ENCODE measurements around the gene SPIRE2.
"Not testable (repeated sequence)": the region's sequence is repeated elsewhere in the genome, so short reads cannot be mapped to it uniquely, and the experiment has no call there.

The SPIRE2 gene

DNA sequence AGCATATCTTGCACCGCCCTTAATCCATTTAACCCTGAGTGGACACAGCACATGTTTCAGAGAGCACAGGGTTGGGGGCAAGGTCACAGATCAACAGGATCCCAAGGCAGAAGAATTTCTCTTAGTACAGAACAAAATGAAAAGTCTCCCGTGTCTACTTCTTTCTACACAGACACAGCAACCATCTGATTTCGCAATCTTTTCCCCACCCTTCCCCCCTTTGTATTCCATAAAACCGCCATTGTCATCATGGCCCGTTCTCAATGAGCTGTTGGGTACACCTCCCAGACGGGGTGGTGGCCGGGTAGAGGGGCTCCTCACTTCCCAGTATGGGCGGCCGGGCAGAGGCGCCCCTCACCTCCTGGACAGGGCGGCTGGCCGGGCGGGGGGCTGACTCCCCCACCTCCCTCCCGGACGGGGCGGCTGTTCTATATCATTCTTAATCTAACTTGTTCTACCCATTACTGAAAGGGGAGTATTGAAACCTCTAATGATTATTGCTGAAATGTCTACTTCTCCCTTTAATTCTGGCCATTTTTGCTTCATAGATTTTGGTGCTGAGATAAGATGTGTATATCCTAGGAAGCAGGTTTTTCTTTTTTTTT is 21.6 kb upstream of the SPIRE2 start:
- FAIRE-seq; DNase-seq (ENCODE audit: low spot score): not testable (repeated sequence)

DNA sequence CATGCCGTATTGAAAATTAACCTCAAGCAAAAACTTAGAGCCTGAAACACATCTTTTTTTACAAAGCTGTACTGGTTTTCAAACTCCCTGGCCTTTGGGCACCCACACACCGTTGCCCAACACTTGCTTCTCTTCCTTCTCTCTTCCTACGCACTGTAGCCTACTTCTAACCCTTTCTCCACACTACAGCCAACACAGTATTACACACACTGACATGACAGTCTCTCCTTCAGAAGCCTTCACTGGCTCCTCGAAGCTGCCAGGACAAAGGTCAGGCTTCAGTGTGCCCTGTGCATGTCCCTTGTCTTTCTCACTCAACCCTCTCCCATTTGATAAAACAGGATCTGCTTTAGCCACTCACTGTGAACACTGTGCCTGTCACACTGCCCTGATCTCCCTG is 19.8 kb upstream of the SPIRE2 start:
- no peak for FAIRE-seq

DNA sequence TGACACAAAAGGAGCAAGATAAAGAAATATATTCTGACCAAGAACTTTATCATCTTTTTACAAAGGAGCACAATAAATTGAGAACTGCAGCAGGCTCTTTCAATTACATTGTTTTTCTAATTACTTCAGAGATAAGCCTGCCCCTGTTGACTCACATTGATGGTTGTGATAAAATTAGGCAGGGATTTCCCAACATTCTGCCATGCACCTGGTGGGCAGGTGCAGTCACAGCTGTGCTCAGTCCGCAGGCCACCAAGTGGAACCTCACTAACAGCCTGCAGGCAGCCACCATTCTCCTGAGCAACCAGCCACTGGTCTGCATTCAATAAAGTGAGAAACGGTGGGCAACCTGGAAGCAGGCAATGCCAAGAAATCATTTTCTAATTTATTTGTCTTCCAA is 17.0 kb upstream of the SPIRE2 start:
- FAIRE-seq = no peak
- no peak for DNase-seq (ENCODE audit: low spot score)

More for the DNA sequence above, 19.8 kb upstream of the SPIRE2 start:
- DNase-seq (ENCODE audit: low spot score) = no peak

DNA sequence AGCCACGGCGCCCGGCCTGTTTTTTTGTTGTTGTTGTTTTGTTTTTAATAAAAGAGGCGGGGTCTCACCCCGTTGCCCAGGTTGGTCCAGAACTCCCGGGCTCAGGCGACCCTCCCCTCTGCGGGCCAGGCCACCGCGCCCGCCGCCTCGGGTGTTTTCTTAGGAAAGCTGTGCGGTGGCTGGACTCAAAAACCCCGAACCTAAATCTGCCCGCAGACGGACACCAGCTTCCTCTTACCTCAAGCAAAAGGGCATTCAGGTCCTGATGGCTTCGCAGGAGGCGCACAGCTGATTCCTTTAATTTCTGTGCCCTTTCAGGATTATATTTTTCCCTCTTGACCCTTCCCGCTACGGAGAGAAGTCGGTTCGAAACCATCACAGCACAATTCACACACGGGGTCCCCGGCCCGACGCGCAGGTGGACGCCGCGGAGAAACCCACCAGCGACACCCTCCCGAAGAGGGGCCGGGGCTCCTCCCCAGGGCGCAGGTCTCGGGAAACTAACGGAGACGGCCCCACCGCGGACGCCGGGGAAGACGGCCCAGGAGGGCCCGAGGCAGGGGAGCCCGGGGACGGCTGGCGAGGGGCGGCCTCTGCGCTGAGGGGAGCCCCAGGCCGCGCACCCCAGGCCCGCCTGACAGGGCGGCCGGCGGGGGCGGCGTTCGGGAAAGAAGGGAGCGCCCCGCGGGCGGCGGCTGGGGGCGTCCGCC is 12.5 kb upstream of the SPIRE2 start:
- DNase-seq (ENCODE audit: low spot score) (no peak), FAIRE-seq (no peak)

DNA sequence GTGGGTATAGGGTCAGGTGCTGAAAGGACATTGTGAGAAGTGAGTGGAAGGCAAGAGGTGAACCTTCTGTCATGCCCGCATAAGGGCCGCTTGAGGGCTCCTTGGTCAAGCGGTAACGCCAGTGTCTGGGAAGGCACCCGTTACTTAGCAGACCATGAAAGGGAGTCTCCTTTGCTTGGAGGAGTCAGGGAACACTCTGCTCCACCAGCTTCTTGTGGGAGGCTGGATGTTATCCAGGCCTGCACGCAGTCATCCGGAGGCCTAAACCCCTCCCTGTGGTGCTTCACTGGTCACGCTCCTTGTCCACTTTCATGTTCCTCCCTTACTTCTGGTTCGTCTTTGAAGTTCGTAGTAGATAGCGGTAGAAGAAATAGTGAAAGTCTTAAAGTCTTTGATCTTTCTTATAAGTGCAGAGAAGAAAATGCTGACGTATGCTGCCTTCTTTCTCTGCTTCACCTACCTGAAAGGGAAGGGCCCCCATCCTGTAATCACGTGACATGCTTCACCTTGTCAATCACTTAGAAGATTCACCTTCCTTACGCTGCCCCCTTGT is 9.3 kb upstream of the SPIRE2 start:
- DNase-seq (ENCODE audit: low spot score) = peak; percentile 35
- not testable (repeated sequence) for FAIRE-seq

DNA sequence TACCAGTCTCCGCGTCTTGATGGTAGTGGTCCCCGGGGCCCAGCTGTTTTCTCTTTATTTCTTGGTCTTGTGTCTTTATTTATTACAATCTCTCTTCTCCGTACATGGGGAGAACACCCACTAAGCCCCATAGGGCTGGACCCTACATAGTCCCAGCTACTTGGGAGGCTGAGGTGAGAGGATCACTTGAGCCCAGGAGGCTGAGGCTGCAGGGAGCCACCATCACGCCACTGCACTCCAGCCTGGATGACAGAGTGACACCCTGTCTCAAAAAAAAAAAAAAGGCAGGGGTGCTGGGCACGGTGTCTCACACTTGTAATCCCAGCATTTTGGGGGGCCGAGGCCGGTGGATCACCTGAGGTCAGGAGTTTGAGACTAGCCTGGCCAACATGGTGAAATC is 8.8 kb upstream of the SPIRE2 start:
- not testable (repeated sequence) for FAIRE-seq; DNase-seq (ENCODE audit: low spot score)

DNA sequence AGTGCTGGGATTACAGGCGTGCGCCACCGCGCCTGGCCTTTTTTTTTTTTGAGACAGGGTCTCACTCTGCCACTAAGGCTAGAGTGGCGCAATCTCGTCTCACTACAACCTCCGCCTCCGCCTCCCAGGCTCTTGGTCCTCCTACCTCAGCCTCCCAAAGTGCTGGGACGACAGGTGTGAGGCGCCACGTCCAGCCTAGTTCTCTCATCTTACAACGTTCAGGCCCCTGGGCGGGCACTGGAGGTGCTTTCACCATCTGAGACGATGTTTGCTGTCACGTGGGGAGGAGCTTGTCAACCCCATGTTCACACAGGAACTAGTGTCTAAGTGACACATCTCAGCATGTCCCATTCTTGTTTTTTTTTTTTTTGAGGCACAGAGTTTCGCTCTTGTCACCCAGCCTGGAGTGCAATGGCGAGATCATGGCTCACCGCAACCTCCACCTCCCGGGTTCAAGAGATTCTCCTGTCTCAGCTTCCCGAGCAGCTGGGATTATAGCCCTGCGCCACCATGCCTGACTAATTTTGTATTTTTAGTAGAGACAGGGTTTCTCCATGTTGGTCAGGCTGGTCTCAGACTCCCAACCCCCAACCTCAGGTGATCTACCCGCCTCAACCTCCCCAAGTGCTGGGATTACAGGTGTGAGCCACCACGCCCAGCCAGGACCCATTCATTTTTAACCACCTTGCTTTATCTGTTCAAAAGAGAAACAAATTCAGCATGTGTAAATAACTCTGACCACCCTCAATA is 6.7 kb upstream of the SPIRE2 start:
- DNase-seq (ENCODE audit: low spot score) (no peak), FAIRE-seq (no peak)

DNA sequence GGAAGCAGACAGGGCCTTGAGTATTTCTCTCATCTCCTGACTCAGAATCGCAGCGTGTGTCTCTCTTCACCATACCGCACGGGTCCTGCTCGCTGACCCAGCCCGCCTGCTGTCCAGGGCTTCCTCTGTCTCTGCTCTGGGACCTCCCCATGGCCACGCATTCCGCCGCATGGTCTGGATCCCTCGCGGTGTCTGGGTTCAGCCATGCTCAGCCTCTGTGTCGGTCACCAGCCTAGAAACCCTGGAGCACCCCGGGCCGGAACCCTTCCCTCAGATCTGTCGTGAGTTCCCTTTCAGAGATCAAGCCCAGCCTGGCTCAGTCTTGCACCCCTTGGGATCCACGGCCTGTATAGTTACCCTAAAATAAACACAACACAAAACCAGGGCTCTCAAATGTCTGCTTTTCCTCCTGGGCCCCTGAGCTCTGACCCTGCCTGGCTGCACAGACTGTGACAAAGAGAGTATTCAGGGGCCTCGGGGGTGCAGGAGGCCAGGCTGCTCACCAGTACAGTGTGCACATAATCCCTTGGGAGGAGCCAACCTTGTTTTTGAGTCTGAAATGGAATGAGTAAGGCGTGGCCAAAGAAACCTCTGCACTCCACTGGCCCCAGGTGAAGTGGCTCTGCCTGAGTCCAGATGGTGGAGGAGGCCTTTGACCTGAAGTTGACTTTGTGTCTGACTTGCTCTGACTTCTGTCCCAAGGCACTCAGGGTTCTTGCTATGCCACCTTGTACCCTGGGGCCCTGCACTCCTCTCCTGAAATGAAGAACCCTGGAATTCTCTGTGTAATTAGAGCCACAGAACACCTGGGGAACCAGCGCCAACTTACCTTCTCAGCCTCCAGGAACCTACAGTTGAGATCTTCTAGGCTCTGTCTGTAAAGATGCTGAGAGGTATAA is 5.8 kb upstream of the SPIRE2 start:
- FAIRE-seq = no peak
- DNase-seq (ENCODE audit: low spot score) = no peak

DNA sequence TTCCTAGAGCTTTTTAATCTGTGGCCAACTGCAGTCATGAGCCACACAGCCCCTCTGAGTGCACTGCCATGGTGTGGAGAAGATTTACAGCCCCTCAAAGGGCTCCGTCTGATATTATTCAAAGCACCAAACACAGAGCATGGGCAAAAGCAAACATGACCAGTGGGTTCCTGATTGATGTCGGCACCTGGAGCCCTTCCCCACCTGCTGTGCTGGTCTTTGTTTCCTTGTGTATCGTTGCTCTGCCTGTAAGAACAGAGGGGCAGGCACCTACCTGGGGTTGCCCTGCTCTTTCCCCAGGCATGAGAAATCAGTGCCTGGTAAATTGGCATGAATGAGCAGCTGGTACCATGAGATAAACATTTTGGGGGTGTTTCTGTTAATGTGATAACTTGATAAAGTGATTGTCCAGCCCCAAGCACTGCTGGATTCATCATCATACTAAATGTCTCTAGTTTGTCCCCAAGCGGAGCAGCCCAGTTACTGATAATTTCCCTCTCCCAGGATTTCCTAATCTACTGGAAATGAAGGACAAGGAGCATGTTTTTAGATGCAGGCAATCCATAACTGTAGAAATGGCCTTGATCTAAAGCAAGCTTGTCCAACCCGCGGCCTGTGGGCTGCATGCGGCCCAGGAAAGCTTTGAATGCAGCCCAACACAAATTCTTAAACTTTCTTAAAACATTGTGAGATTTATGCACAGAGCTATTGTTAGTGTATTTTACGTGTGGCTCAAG is 5.0 kb upstream of the SPIRE2 start:
- FAIRE-seq (no peak), DNase-seq (ENCODE audit: low spot score) (no peak)

DNA sequence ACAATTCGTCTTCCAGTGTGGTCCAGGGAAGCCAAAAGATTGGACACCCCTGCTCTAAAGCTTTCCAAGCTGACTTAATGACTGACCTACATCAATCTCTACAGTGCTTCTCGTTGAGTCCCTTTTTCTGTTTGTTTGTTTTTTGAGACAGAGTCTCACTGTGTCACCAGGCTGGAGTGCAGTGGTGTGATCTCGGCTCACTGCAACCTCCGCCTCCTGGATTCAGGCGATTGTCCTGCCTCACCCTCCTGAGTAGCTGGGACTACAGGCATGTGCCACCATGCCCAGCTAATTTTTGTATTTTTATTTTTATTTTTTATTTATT is 4.5 kb upstream of the SPIRE2 start:
- not testable (repeated sequence) for FAIRE-seq; DNase-seq (ENCODE audit: low spot score)

DNA sequence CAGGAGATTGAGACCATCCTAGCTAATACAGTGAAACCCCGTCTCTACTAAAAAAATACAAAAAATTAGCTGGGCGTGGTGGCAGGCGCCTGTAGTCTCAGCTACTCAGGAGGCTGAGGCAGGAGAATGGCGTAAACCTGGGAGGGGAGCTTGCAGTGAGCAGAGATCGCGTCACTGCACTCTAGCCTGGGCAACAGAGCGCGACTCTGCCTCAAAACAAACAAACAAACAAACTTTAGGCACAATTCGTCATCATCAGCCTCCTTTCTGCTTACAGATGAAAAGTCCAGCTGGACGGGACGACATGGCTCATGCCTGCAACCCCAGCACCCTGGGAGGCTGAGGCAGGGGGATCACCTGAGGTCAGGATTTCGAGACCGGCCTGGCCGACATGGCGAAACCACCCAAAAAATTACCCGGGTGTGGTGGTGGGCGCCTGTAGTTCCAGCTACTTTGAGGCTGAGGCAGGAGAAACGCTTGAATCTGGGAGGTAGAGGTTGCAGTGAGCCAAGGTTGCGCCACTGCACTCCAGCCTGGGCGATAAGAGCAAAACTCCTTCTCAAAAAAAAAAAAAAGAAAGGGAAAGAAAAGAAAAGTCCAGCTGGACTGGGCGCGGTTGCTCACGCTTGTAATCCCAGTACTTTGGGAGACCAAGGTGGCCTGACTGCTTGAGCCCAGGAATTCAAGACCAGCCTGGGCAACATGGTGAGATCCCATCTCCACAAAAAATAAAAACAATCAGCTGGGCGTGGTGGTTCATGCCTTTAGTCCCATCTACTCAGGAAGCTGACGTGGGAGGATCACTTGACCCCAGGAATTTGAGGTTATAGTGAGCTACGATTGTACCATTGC is 1.5 kb upstream of the SPIRE2 start:
- FAIRE-seq (no peak), DNase-seq (ENCODE audit: low spot score) (no peak)

DNA sequence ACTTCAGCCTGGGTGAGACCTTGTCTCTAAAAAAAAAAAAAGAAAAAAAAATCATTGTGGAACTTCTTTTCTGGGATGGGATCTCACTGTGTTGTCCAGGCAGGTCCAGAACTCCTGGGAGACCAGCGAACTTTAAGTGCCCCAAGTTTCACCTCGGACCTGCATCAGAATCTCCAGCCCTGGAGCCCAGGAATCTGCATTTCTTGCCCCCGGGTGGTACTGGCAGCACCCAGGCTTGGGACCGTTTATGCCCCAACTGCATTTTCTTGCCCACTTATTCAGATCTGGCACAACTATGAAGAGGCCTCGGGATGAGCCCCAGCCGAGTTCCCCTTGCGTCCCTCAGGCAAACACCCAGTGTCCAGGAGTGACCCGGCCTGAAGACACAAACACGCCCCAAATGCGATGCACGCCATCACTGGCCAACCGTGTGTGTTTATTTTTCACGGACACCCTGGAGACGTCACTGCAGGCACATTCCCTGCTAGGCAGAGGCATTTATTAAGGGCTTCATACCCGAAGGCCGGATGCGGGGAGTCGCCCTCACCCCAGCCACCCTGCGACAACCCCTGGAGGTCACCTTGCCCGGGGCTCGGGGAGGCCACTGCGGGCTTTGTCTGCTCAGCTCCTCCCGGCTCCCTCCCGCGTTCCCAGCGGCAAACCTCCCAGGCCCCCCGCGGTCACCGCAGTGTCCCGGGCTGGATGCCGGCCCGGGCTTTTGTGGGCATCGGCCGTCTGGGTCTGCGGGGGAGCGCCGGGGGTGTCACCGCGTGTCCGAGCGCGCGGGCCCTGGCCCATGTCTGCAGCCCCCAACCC is 684 bp upstream of the SPIRE2 start:
- FAIRE-seq (no peak), DNase-seq (ENCODE audit: low spot score) (peak; percentile 50)

DNA sequence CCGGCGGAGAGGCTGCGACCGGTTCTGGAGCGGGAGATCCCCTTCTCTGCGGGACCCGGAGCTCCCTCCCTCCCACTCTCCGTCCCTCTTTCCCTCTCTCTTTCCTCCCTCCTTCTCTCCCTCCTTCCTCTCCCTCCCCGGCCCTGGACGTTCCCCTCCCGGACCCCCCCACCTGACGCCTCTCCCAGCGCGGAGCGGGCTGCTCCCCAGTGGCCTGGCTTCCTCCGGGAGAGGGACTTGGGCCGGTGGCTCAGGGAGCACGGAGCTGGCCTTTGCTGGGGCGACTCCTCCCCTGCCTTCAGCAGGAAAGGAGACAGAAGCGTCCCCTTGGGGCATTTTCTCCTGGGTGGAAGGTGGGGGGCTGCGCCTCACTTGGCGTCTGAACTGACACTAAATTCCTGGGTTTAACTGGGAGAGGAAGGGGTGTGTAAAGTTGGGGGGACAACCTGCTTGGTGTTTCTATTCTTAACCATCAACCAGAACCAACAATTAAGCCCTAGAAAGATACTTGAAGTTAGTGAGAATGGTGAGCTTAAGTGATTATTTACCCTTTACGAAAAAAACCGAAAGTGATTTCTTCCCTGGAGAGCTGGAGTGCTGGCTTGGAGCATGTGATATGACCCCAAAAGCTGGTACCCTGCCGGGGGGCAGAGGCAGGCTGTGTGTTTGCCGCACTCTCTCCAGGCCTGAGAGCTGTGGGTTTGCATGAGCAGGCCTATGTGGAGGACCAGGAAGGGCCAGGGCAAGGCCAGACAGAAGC is 775 bp downstream of the SPIRE2 start:
- no peak for FAIRE-seq
- no peak for DNase-seq (ENCODE audit: low spot score)

DNA sequence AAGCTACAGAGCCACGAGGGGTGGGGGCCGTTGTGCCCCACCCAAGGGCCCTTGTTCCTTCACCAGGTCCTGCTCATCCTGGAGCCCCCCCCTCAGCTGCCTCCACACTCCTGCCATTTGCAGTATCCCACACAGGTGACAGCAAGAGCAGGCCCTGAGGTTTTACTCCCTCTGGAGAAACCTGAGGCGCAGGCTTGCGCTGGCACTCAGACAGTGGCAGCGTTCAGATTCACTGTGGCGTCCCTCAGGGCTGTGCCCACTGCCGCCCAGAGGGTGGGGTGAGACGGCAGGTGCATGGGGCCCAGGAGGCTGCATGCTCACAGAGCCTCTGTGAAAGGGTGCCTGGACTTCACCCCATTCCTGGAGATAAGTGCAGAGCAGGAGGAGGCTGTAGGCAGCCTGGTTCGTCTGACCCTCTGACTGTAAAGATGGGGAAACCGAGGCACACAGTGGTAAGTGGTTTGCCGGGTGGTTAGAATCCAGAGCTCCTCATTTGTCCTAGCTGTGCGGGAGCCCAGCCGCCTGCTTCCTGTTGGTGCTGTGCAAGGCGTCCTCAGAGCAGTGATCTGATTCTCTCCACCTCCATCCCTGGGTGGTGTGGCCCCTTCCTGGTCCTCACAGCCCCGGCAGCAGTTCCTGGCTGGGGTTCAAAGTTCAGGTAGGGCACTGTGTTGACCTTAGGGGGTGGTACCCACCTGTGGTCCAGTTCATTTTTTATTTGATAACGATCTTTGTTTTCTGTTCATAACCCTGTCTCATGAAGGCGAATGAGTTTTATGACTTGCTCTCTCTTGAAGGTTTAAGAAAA is 1.6 kb downstream of the SPIRE2 start:
- FAIRE-seq (no peak), DNase-seq (ENCODE audit: low spot score) (no peak)

DNA sequence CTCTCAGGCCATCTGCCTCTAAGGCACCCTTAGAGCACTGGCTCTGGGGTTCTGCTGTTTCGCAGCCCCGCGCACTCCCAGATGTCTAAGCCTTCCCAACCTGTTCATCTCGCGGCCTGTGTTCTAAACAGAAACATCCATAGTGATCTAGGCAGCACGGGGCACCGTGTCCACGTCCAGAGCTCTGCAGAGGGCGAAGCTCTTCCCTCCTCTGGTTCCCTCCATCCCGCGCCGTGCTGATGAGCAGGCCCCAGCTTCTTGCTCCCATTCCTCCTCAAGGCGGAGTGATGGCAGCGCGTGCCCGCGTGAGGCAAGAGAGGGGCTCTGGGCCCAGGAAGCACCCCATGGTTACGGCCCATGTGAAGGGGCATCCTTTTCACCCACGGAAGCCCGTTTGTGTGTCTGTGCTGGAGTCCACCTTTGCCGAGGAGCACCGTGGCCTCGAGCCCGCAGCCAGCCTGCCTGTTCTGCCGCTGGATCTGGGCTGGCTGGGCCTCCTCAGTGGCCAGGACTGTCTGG is 3.6 kb downstream of the SPIRE2 start:
- FAIRE-seq = no peak
- no peak for DNase-seq (ENCODE audit: low spot score)

DNA sequence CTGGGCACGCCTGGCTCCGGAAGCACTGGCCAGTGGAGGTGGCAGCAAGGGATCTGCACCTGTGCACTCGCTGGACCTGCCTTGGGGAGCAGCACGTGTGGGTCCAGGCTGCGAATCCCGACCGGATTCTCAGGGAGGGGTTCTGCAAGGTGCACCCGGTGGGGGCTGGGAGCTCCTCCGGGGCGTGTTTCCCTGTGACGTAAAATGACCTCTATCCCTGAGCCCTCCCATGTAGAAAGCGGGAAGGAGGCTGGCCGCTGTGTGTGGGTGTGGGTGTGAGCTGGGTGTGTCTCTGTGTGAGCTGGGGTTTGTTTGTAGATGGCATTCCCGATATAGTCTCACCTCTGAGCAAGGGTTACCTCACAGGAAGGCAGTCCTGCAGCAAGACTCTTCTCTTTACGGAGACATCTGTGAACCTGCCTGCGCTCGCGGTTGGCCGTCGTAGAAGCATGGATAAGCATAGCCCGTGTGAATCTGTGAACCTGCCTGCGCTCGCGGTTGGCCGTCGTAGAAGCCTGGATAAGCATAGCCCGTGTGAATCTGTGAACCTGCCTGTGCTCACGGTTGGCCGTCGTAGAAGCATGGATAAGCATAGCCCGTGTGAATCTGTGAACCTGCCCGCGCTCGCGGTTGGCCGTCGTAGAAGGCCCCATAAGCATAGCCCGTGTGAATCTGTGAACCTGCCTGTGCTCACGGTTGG is 5.5 kb downstream of the SPIRE2 start:
- not testable (repeated sequence) for FAIRE-seq; DNase-seq (ENCODE audit: low spot score)

All from RCC 7860 (cell line).